Measurements from ENCODE around the gene BTD.

GRCh38 chr3:15638193-15638890 is 36.8 kb downstream of the BTD start:
- TF ChIP-seq CTCF (IDR thresholded peaks at IDR 0.05; ENCODE audit: borderline replicate concordance, extremely low read depth, low read length, poor library complexity, severe bottlenecking) (no peak), EZH2 (IDR thresholded peaks at IDR 0.05; ENCODE audit: borderline replicate concordance, low read depth, low read length, severe bottlenecking) (no peak)

Data from DND-41 (cell line).